ENCODE results near the gene KMT2E.

Gene KMT2E

DNA sequence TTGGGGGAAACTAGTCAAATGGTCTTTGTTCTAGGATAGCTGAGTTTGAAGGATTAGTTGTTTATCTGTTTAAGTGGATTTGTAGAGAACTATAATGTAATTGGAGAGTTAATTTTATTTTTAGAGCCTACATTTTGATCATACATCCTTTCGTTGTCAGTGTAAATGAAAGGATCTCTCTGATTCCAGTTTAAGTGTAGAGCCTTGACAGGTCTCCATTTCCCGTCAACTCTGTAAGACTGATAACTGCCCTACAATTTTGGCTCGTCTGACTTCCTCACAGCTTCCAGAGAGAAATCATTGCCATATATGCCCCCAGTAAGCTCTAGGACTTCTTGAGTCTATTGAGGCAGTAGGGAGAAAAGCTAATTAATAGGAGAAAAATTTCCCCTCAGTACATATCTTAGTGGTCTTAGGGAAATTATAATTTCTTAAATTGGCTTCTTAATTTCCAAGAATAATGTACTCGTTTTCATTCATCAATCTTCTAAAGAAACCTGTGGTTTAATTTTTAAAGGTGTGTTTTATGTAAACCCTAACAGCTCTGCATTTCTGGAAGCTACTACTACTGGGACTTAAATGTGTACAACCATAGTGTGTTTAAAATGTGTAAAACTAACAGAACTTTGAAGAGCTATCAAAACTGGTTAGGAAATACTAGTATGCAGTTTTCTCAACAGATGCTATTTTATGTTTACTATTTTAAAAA is 3.8 kb downstream of the KMT2E start:
- no peak for TF ChIP-seq CTCF (conservative IDR thresholded peaks at IDR 0.05; ENCODE audit: control insufficient read depth, insufficient read depth, low read depth, low read length)
- H3K4me3 ChIP-seq (ENCODE audit: control insufficient read depth, low read depth, low read length): peak overlapping the region; percentile 15

DNA sequence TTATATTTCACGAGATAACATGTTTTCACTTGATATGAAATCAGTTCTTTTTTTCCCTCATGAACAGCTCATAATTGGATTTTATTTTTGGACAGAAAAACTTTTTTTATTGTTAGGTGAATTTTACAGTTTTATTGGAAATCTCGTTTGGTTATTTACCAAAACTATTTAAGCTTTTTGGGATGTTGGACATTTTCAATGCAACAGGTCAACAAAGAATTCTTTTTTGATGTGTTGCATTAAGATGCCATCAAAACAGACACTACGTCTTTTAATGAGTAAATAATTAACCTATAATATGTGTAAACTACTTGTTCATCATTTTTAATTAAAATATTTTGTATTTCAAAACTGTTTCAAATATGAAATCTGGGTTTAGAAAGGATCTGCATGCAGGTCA is 5.3 kb downstream of the KMT2E start:
- no peak overlapping the region for H3K4me3 ChIP-seq (ENCODE audit: control insufficient read depth, low read depth, low read length)
- no peak for TF ChIP-seq CTCF (conservative IDR thresholded peaks at IDR 0.05; ENCODE audit: control insufficient read depth, insufficient read depth, low read depth, low read length)
- no peak for DNase-seq (ENCODE audit: low read depth)

More for the DNA sequence above, 3.8 kb downstream of the KMT2E start:
- no peak for DNase-seq (ENCODE audit: low read depth)

DNA sequence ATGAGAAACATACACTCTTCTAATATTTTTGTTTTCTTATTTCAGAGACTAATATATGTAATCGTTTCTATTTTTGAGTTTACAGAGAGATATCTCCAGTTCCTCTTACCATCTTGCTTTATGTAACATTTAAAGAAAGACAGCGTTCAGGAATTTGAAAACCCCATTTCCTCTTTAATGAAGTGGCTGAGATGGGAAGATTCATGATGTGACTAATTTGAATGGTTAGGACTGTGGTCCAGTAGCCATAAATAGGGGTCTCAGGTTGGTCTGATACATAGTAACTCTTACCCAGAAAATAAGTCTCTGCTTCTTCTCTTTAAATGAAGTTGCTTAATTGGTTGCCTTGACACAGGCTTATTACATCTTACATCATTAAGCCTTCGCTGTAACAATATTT is 6.9 kb downstream of the KMT2E start:
- DNase-seq (ENCODE audit: low read depth): no peak
- no peak overlapping the region for H3K4me3 ChIP-seq (ENCODE audit: control insufficient read depth, low read depth, low read length)
- no peak for TF ChIP-seq CTCF (conservative IDR thresholded peaks at IDR 0.05; ENCODE audit: control insufficient read depth, insufficient read depth, low read depth, low read length)

DNA sequence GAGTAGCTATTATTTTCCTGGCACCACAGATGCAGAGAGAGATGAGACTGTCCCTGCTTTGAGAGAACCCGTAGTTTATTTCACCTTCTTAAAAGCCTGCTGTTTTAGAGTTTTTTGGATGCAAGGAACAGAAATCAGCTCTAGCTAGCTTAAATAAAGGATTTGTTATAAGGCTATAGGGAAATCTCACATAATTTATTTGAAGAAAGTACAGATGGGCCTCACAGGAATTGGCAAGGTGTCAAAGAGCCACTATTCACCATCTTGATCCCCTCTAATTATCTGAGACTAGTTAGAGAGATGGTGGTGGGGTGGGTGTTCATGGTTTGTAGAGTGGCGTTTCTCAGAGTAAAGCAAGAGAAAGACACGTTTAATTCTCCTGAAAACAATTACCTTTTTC is 7.3 kb downstream of the KMT2E start:
- no peak overlapping the region for H3K4me3 ChIP-seq (ENCODE audit: control insufficient read depth, low read depth, low read length)
- no peak for DNase-seq (ENCODE audit: low read depth)
- no peak for TF ChIP-seq CTCF (conservative IDR thresholded peaks at IDR 0.05; ENCODE audit: control insufficient read depth, insufficient read depth, low read depth, low read length)

GRCh38 chr7:105021967-105022366 is 8.0 kb downstream of the KMT2E start:
- H3K4me3 ChIP-seq (ENCODE audit: control insufficient read depth, low read depth, low read length): no peak overlapping the region
- no peak for DNase-seq (ENCODE audit: low read depth)
- TF ChIP-seq CTCF (conservative IDR thresholded peaks at IDR 0.05; ENCODE audit: control insufficient read depth, insufficient read depth, low read depth, low read length): no peak

- no peak for DNase-seq (ENCODE audit: low read depth)
- no peak for TF ChIP-seq CTCF (conservative IDR thresholded peaks at IDR 0.05; ENCODE audit: control insufficient read depth, insufficient read depth, low read depth, low read length)
- no peak overlapping the region for H3K4me3 ChIP-seq (ENCODE audit: control insufficient read depth, low read depth, low read length)
Measured at GRCh38 chr7:105022458-105022857, 8.5 kb downstream of the KMT2E start.

GRCh38 chr7:105024734-105025133 is 10.7 kb downstream of the KMT2E start:
- H3K4me3 ChIP-seq (ENCODE audit: control insufficient read depth, low read depth, low read length): no peak overlapping the region
- DNase-seq (ENCODE audit: low read depth): peak; percentile 67
- TF ChIP-seq CTCF (conservative IDR thresholded peaks at IDR 0.05; ENCODE audit: control insufficient read depth, insufficient read depth, low read depth, low read length): no peak

Measured in fibroblast of mammary gland (primary cell).